ENCODE results near the gene WARS2.

WARS2 gene

DNA sequence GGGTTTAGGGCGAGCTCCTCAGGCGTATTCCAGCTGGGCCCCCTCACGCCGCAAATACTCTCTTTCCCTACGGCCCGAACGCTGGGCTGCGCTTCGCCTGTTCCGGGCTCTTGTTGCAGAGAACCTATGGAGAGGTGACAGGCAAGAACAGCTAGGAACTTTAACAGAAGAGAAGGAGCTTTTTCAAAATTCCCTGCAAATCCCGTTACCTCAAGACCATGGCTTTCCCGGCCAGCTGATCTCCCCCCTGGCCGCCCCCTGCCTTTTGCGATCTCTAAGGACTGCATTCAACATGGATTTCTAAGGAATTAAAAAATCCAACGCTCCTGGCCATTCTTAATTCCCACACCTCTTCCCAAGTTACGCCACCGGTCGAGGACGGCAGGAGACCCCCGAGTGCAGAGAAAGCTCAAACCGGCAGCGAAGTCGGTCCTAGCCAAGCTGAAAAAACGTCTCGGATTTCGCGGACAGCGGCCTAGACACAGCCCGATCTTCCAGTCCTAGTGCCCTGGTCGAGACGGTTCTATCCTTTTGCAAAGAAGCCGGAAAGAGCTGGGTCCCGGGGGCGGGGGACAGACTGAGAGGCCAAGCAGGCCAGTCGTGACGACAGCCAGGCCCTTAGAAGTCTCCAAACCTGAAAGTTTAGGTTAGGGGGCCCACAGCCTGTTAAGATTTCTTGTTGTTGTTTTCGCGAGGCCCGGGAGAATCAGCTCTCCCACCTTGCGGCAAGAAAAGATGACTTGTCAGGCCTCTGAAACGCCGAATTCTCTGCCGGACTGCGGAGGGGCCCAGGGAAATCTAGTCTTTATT is 151.2 kb downstream of the WARS2 start:
- ATAC-seq (ENCODE audit: low read depth) = no peak
- H3K4me3 Mint-ChIP-seq = no peak overlapping the region
- H3K27me3 Mint-ChIP-seq = peaks cover 43% of the 10 kb centered on the region
- DNase-seq (ENCODE audit: low spot score in 2 of 2) = no peak
- no peak overlapping the region for H3K27ac Mint-ChIP-seq
- H3K9me3 Mint-ChIP-seq = peaks cover 5% of the 10 kb centered on the region
- peaks cover 11% of the 10 kb centered on the region for H3K4me1 Mint-ChIP-seq
- H3K36me3 Mint-ChIP-seq = peaks cover 4% of the 10 kb centered on the region

DNA sequence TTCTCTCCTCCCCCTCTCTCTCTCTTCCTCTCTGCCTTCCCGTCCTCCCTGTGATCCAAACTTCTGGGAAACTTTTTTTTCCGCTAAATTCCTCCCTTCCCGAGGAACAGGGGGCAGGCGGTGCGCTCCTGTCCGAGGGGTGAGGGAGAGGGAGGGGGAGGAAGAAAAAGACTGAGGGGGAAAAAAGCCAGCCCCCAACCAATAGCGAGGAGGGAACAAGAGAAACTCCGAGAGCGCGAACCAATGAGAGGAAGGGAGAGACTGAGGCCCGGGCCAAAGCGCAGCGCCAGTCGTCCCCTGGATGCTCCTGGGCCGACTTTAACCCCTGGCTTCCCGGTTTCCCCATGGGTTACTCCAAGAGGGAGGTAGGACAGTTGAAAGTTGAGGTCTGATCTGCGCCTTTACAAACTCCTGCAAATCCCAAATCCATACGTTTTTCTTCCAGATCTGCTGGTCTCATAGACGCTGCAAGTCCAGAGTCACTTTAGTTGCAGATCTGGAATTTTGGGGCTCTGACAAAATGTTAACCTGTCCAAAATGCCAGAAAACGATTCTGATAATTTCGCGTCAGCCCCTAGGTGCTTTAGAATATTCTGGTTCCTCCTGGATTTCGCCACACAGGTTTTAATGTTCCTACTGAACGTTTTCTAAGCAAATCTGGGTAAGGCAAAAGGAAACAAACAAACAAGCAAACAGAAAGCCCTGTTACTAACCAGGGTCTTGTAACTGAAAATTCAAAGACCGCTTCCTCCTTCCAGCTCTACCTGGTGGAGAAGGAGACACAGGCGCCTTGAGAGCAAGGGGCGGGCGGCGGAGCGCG is 152.1 kb downstream of the WARS2 start, which contains the start of gene TBX15:
TBX15 (minus strand) TSS at position 158 of the 820 bp plus-strand sequence. CDS start 548 bp downstream, outside the sequence.
- peak within 1 kb of the TSS; percentile 60 for H3K4me3 Mint-ChIP-seq
- peaks cover 2% of the 10 kb centered on the region for H3K9me3 Mint-ChIP-seq
- peak within 1 kb of the TSS; percentile 82 for H3K27ac Mint-ChIP-seq
- H3K27me3 Mint-ChIP-seq = peaks cover 44% of the 10 kb centered on the region
- DNase-seq (ENCODE audit: low spot score in 2 of 2) (no peak), ATAC-seq (ENCODE audit: low read depth) (no peak)
- peaks cover 4% of the 10 kb centered on the region for H3K36me3 Mint-ChIP-seq
- peaks cover 10% of the 10 kb centered on the region for H3K4me1 Mint-ChIP-seq

DNA sequence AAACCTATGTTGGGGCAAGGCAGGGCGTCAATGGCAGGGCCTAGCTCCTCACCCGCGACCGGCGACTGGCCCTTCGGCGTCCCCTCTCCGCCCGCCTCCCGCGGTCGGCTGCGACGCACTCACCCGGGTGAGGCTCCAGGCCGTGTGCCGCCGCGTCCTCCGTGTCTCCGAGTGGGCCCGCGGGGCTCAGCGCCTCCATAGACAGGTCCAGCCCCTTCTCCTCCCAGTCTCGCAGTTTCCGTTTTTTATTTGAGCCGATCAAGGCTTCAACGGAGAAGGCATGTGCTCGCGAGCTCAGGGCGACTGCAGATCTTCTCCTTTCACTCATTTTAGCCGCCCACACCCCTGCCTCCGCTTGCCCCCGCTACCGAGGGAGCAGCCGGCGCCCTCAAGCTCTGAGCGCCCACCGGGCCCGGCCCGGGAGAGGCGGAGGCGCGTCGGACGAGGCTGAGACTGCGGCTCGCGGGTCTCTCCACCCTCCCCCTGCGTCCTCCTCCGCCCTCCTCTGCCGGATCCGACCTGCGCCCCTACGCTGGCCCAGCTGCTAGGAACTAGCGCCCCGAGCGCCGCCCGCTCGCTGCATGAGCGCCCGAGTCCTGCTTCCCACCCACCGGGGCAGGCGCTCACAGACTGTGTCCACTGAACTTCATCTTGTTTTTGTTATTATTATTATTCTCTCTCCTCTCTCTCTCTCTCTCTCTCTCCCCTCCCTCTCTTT is 152.8 kb downstream of the WARS2 start:
- Mint-ChIP-seq H3K9me3 (peaks cover 2% of the 10 kb centered on the region), H3K4me1 (peaks cover 10% of the 10 kb centered on the region), H3K4me3 (peak overlapping the region; percentile 60), H3K27ac (peak overlapping the region; percentile 82), H3K36me3 (peaks cover 4% of the 10 kb centered on the region), H3K27me3 (peaks cover 52% of the 10 kb centered on the region)
- DNase-seq (ENCODE audit: low spot score in 2 of 2) (no peak), ATAC-seq (ENCODE audit: low read depth) (no peak)

DNA sequence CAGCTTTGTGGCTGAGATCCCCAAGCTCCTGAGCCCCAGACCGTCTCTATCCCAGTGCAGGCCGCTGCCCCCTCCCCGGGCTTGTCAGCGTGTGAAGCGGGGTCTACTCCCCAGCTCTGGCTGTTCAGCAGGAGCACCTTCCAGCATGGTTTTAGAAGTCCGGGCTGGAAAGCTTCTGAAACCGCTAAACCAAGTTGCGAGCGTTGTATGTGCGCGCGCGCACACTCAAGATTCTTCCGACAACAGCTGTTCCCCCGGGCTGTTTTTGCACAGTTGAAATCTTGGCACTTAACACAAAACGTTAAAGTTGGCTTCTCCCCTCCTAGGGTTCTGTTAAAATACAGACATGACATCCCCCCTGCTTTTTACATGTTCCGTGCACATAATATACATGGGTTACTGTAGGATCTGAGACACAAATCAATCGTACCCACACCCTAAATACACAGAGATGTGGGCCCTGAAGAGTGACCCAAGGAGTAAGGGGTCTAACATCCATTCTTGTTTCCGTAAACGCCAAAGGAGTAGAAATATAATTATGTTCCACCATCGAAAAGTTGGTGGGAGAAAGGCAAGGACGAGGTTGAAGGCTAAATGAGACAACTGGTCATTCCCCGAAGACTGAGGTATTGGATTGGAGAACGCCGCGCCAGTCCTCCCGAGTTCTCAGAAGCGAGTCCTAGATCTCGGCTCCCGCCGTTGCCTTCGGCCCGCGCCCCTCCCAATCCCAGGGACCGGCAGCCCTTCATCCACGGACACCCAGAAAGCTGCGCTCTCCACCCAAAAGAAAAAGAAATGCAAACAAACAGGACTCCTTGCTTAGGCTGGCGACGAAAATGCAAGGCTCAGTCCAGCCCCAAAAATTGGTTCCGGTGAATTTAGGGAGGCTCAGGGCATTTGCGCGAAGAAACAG is 153.6 kb downstream of the WARS2 start:
- Mint-ChIP-seq H3K4me1 (peaks cover 10% of the 10 kb centered on the region), H3K4me3 (peak overlapping the region; percentile 59), H3K27me3 (peaks cover 47% of the 10 kb centered on the region), H3K36me3 (peaks cover 2% of the 10 kb centered on the region), H3K9me3 (peaks cover 2% of the 10 kb centered on the region), H3K27ac (peak overlapping the region; percentile 63)
- ATAC-seq (ENCODE audit: low read depth) = no peak
- DNase-seq (ENCODE audit: low spot score in 2 of 2) = no peak

DNA sequence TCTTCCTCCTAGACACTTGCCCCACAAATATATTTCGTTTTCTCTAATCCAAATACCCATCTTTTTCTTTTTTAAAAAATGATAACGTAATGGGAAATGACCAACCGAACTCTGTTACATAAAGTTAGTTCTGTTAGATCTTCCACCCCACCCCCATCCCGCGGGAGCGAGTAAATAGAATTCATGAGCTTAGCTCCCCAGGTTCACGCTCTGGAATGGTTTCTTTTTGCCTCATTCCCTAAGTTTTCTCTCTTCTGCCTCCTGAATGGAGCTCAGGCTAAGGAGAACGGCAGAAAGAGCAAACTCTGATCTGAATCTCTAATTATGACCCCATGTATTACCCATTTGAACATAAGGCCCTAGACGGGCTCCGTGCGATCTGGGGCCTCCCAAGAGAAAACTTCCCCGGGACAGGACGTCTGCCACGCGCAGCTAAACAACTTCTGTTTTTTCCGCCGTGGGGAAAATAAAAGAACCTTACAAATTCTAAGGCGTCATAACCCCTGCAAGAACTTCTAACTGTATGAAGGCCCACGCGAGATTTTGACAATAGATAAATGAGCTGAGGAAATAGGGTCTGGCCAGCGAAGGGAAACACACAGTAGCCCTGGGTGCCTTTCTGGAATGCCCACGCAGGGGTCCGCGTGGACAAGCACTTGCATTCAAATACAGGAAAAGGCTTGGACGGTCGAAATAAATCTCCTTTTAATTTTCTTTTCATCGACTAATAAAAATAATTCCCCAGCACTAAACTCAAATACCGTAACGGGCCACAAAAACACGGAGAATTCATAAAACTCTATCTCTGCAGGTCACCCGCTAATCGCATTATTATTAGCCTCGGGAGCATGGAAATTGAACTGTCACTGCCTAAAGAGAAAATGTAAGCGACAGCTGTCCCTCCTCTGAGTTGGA is 154.6 kb downstream of the WARS2 start:
- peak overlapping the region; percentile 17 for H3K4me3 Mint-ChIP-seq

DNA sequence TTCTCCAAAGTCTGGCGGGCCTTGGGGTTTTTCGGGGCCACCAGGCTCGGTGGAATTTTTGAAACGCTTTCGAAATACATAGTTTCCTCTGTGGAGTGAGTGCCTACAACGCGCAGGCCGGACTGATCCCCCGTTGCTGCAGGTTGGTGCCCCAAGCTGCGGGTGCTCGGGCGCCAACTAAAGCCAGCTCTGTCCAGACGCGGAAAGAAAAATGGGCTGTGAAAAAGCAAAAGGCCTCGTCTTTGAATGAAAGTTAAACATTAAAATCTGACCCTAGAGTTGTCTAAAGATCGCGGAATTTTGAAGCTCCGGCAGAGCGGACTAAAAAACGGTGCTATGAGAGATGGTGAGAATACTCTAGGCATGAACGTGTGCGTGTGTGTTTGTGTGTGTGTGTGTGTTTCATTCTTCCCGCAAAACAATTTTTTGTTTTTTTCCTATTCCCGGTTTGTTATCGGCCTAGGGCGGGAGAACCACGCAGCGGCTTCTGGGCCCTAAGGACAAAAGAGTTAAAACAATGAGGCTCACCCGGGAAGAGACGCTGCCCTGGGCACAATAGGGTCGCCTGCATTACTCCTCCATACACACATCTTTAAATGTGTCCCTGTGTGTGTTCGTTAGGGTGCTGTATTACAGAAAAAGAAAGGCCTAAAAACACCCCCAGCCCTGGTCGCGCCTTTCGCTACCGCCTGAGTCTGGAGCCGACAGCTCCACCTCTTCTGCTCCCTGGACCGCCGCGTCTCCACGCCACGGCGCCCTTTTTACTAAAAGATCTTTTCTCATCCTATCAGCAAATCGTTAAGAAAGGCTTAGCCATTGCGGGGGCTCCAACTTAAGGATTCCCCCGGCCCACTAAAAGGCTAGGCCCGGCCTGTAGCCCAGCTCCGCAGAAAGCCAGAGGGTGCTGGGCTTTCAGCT is 155.5 kb downstream of the WARS2 start:
- Mint-ChIP-seq H3K4me1 (peaks cover 9% of the 10 kb centered on the region), H3K27ac (peak overlapping the region; percentile 21), H3K27me3 (peaks cover 40% of the 10 kb centered on the region), H3K4me3 (peak overlapping the region; percentile 43), H3K9me3 (no peaks in the 10 kb centered on the region), H3K36me3 (peaks cover 5% of the 10 kb centered on the region)
- DNase-seq (ENCODE audit: low spot score in 2 of 2) = no peak
- no peak for ATAC-seq (ENCODE audit: low read depth)

More for the DNA sequence above, 154.6 kb downstream of the WARS2 start:
- H3K27me3 Mint-ChIP-seq = peaks cover 42% of the 10 kb centered on the region
- H3K9me3 Mint-ChIP-seq = peaks cover 2% of the 10 kb centered on the region
- H3K27ac Mint-ChIP-seq = peak overlapping the region; percentile 63
- H3K36me3 Mint-ChIP-seq = peaks cover 4% of the 10 kb centered on the region
- H3K4me1 Mint-ChIP-seq = peaks cover 8% of the 10 kb centered on the region
- ATAC-seq (ENCODE audit: low read depth) (no peak), DNase-seq (ENCODE audit: low spot score in 2 of 2) (no peak)

DNA sequence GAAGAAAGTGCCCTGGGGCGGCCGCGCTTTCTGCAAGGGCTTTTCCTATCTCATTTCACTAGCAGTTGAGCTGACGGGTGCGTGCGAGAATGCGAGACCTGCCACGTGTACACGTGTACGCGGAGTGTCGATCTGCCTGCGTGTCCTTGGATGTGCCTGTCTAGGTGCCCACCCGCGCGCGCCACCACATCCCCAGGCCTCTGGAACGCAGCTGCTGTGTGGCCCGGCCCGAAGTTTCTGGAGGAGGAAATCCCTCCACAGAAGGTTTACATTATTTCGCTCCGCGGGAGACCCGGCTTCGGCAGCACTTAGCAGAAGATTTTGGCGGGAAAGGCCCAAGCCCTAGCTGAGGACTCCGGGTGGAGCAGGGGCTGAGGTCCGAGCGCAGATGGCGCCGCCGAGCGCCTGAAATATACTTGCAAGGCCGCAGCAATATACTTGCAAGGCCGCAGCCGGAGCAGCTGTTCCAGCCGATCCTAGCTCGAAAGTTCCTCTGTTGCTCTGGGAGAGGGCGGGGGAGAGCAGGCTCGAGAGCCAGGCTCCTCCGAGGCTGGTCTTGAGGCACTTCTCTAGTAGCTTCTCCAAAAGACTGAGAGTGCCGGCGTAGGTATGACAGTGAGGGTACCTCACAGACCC is 156.2 kb downstream of the WARS2 start:
- peaks cover 6% of the 10 kb centered on the region for H3K36me3 Mint-ChIP-seq
- ATAC-seq (ENCODE audit: low read depth) = no peak
- no peak for DNase-seq (ENCODE audit: low spot score in 2 of 2)
- peak overlapping the region; percentile 21 for H3K27ac Mint-ChIP-seq
- H3K4me1 Mint-ChIP-seq = peaks cover 10% of the 10 kb centered on the region
- no peak overlapping the region for H3K4me3 Mint-ChIP-seq
- H3K27me3 Mint-ChIP-seq = peaks cover 42% of the 10 kb centered on the region
- no peaks in the 10 kb centered on the region for H3K9me3 Mint-ChIP-seq

DNA sequence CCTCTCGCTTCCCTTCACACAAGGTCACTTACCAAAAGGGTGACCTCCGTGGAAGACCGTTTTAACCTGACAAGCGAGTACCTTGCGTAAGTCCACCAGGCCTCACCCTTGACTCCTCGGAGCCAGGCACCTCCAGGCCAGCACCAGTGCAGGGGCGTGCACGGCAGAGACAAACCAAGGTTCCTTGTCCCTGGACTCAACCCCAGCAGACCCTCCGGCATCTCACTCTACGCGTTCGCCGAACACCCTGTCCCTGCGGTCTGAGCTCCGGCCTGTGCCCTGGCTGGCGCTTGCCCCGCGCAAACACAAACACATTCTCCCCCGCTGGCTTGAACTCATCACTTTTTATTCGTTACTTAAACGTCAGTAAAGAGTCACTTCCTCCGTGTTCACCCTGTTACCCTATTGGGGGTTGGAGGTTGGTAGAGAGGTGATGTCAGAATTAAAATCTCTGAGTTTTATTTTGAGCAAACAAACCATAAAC is 156.9 kb downstream of the WARS2 start:
- H3K36me3 Mint-ChIP-seq = peaks cover 6% of the 10 kb centered on the region
- peaks cover 42% of the 10 kb centered on the region for H3K27me3 Mint-ChIP-seq
- no peak for DNase-seq (ENCODE audit: low spot score in 2 of 2)
- no peaks in the 10 kb centered on the region for H3K9me3 Mint-ChIP-seq
- H3K4me3 Mint-ChIP-seq = no peak overlapping the region
- no peak for ATAC-seq (ENCODE audit: low read depth)
- H3K27ac Mint-ChIP-seq = no peak overlapping the region
- peaks cover 10% of the 10 kb centered on the region for H3K4me1 Mint-ChIP-seq

DNA sequence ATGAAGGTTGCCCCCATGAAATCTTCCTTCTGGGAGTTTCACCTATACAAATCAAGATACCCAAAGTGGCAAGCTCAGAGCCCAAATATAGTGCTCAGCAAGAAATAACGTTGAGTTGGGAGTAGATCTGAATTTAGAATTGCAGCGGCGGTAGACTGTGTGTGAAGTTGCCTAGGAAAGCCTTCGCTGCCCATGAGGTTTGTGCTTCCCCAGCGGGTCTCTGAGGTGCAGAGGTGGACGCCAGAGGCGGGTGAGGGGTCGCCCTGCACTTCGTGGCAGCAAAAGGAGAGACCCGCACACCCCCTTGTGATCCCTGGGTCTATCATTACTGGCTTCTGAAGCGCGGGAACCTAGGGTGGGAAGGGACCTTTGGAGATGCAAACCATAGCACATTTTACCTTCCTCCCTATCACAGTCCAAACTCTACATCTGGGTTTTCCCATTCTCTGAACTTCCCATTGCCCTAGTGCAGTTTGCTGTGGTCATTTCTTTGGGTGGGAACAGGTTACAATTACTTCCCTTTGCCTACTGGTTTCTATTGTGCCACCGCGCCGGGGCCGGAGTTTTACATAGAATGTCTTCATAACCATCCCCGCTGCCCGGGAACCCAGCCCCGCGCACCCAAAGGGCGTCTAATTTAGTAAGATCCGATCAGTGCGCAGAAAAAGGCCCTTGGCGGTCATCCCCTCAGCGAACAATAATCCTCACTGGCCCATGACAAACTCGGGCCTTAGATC is 157.5 kb downstream of the WARS2 start:
- Mint-ChIP-seq H3K4me1 (peaks cover 8% of the 10 kb centered on the region), H3K4me3 (no peak overlapping the region)
- ATAC-seq (ENCODE audit: low read depth) = no peak

DNA sequence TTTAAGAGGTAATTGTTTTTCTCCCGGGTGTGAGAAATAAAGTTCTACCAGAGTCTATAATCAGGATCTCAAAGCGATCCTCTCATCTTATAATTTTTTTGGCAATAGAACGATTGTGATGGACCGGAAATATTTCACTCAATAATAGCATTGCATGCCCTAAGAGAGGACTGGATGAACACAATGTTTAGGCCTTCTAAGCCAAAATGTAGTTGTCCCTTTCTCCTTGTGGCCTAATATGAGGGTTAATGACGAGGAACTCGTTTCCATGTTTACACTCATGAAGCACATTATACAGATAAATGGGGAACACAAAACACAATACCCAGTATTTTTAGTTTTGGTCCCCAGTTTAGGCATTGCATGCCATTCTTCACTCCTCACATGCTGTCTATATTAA is 158.2 kb downstream of the WARS2 start:
- Mint-ChIP-seq H3K4me3 (no peak overlapping the region), H3K27ac (no peak overlapping the region), H3K36me3 (peaks cover 6% of the 10 kb centered on the region), H3K4me1 (peaks cover 7% of the 10 kb centered on the region), H3K27me3 (peaks cover 41% of the 10 kb centered on the region), H3K9me3 (no peaks in the 10 kb centered on the region)
- no peak for ATAC-seq (ENCODE audit: low read depth)
- no peak for DNase-seq (ENCODE audit: low spot score in 2 of 2)

More for the DNA sequence above, 157.5 kb downstream of the WARS2 start:
- Mint-ChIP-seq H3K27me3 (peaks cover 40% of the 10 kb centered on the region), H3K36me3 (peaks cover 6% of the 10 kb centered on the region), H3K9me3 (no peaks in the 10 kb centered on the region), H3K27ac (no peak overlapping the region)
- DNase-seq (ENCODE audit: low spot score in 2 of 2) = no peak

DNA sequence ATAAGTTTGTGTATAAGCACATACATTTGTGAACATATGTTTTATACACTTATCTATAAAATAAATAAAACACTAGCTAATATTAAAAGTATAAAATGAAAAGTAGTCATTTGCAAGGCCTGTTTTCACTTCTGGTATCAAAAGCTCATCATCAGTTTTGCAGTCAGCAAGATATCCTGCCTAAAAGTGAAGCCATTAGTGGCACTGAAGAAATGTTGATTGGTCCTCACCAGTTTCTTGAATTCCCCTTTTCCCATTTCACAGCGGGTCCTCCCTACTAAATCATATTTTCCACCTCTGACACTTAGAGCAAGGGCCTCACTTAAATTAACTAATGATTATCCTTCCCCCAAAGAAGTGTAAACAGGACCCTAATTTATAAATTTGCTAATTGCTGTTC is 159.0 kb downstream of the WARS2 start:
- peaks cover 7% of the 10 kb centered on the region for H3K4me1 Mint-ChIP-seq
- no peak for ATAC-seq (ENCODE audit: low read depth)
- no peak overlapping the region for H3K27ac Mint-ChIP-seq
- H3K4me3 Mint-ChIP-seq = no peak overlapping the region
- no peaks in the 10 kb centered on the region for H3K9me3 Mint-ChIP-seq
- DNase-seq (ENCODE audit: low spot score in 2 of 2) = no peak
- peaks cover 5% of the 10 kb centered on the region for H3K36me3 Mint-ChIP-seq
- peaks cover 37% of the 10 kb centered on the region for H3K27me3 Mint-ChIP-seq
